ENCODE data around the gene ZFHX3. TPM values are rescaled to one million over a fixed set of nuclear protein-coding genes. Genes with fewer than 3 reads are reported as not detected.
A peak's percentile ranks its signal among the peaks of the same experiment; 100 is the strongest.

The ZFHX3 gene
- total RNA-seq, 2 donors from 2014 or later, result 0.21 to 0.22 TPM

DNA sequence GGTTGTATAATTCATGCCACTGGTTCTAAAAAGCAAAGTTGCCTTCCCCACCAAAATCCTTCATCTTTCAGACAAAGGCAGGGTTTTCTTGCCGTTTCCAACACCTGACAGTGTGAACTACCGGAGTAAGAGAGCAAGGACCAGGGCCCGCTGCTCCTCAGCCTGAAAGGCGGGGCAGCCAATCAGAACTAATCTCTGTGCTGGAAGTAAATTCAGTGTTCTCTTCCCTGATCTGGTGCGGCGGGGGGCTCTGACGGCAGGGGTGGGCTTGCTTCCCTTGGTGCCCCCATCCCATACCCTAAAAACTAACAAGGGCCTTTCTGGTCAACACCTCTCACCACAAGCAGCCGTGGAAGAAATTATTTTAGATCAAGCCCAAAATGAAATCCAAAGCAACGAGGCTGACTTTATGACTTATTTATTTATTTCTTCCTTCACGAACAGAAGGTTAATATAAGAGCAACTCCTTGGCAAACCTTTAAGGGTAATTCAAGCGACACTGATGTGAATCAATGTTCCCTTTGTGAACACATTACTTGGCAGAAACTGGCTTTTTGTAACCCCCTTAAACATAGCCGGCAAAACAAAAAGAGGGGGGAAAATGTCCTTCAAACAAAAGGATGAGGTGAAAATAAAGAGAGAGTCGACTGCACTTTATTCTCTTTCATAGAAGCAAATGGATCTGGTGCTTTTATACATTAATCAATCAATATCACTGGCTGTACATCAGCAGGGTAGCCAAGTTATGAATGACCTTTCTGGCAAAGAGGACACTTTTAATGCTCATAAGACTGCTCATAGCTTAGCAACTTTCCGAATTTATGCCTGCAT lies 189.9 kb downstream of the ZFHX3 start:
- no peak overlapping the region for H3K4me3 Mint-ChIP-seq
- H3K27me3 Mint-ChIP-seq, result peaks cover 5% of the 10 kb centered on the region
- no peak for ATAC-seq (replicated peaks)
- H3K9me3 Mint-ChIP-seq, result no peaks in the 10 kb centered on the region
- no peaks in the 10 kb centered on the region for H3K36me3 Mint-ChIP-seq (ENCODE audit: low read depth)
- no peak overlapping the region for H3K27ac Mint-ChIP-seq
- no peaks in the 10 kb centered on the region for H3K4me1 Mint-ChIP-seq

GRCh38 chr16:72856797-72857196 lies 191.1 kb downstream of the ZFHX3 start:
- peak; percentile 31 for ATAC-seq (replicated peaks)
- no peak overlapping the region for H3K4me3 Mint-ChIP-seq
- no peaks in the 10 kb centered on the region for H3K36me3 Mint-ChIP-seq (ENCODE audit: low read depth)
- H3K27me3 Mint-ChIP-seq, result peaks cover 5% of the 10 kb centered on the region
- H3K27ac Mint-ChIP-seq, result no peak overlapping the region
- no peaks in the 10 kb centered on the region for H3K9me3 Mint-ChIP-seq
- no peaks in the 10 kb centered on the region for H3K4me1 Mint-ChIP-seq

- Mint-ChIP-seq H3K27ac (no peak overlapping the region), H3K9me3 (no peaks in the 10 kb centered on the region), H3K4me1 (no peaks in the 10 kb centered on the region), H3K27me3 (no peaks in the 10 kb centered on the region), H3K4me3 (no peak overlapping the region), H3K36me3 (ENCODE audit: low read depth) (no peaks in the 10 kb centered on the region)
- ATAC-seq (replicated peaks), result no peak
These were observed 193.5 kb downstream of the ZFHX3 start for GRCh38 chr16:72854267-72854959.

DNA sequence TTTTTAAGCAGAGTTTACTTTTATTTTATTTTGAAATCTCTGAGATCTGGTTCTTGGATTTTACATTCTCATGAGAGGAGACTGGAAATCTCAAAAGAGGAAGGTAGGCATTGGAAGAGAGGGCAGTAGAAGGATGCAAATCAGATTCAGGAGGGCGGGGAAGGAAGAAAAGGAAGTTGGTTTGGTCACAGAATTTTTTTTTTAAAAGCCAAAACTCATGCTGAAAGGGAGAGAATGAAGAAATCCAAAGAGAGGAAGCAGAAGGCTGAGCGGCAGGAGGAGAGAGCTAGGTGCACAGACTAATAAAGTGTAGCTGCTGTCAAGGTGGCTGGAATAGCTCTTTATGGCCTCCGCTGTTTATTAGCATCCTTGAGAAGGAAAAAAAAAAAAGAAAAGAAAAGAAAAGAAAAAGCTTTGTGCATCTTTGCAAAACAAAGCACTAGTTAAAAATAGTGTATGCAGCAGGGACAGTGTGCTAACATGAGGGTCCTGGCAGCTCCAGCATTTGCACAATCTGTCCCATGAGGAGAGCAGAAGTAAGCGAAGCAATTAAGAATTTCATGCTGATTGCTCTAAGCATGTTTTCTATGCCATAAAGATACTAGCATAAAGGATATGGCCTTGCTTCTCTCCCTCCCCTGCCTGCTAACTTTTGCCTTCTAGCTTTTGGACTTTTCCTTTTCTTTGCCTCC lies 194.2 kb downstream of the ZFHX3 start:
- ATAC-seq (replicated peaks), result no peak
- Mint-ChIP-seq H3K4me1 (no peaks in the 10 kb centered on the region), H3K36me3 (ENCODE audit: low read depth) (no peaks in the 10 kb centered on the region), H3K27ac (no peak overlapping the region), H3K9me3 (no peaks in the 10 kb centered on the region), H3K27me3 (no peaks in the 10 kb centered on the region), H3K4me3 (no peak overlapping the region)

DNA sequence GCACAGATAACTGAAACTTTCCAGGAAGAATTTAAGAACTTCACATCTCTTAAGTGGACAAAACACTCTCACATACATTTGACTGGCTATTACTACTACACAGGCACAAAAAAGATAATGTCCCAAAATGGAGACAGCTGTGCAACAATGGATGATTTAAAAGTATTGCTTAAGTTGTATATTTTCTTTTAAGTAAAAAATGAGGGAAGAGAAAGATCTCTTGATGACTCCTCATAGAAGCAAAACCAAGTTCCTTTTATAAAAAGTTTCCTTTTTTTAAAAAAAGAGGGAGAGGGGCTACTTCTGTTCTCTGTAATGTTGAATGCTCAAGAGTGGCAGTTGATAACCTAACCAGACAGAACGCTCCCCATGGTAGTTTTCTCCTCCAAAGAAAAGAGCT lies 195.5 kb downstream of the ZFHX3 start:
- no peaks in the 10 kb centered on the region for H3K27me3 Mint-ChIP-seq
- no peak overlapping the region for H3K27ac Mint-ChIP-seq
- no peak overlapping the region for H3K4me3 Mint-ChIP-seq
- H3K36me3 Mint-ChIP-seq (ENCODE audit: low read depth), result no peaks in the 10 kb centered on the region
- ATAC-seq (replicated peaks), result no peak
- H3K4me1 Mint-ChIP-seq, result no peaks in the 10 kb centered on the region
- H3K9me3 Mint-ChIP-seq, result no peaks in the 10 kb centered on the region

GRCh38 chr16:72850853-72851252 lies 197.1 kb downstream of the ZFHX3 start:
- Mint-ChIP-seq H3K27me3 (no peaks in the 10 kb centered on the region), H3K9me3 (no peaks in the 10 kb centered on the region), H3K4me3 (no peak overlapping the region), H3K4me1 (no peaks in the 10 kb centered on the region), H3K36me3 (ENCODE audit: low read depth) (no peaks in the 10 kb centered on the region), H3K27ac (no peak overlapping the region)
- ATAC-seq (replicated peaks), result no peak

DNA sequence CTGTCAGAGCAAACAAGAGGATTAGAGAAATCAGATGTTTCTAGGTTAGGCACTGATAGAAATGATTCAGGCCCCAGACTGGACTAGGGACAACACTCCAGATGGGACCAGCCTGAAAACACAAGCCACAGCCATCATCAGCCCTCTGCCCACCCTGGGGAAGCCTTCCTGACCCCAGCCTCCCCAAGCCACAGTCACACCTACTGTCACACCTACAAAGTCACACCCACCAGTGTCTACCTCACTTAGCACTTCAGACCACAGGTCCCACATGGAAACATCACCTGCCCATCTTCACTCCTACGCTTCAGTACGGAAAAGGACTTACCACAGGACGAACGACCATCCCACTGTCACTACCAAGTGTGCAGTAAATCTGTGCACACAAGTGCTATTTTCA lies 197.9 kb downstream of the ZFHX3 start:
- Mint-ChIP-seq H3K9me3 (no peaks in the 10 kb centered on the region), H3K27me3 (peaks cover 3% of the 10 kb centered on the region), H3K4me1 (no peaks in the 10 kb centered on the region), H3K4me3 (no peak overlapping the region), H3K27ac (no peak overlapping the region), H3K36me3 (ENCODE audit: low read depth) (no peaks in the 10 kb centered on the region)
- ATAC-seq (replicated peaks), result no peak

DNA sequence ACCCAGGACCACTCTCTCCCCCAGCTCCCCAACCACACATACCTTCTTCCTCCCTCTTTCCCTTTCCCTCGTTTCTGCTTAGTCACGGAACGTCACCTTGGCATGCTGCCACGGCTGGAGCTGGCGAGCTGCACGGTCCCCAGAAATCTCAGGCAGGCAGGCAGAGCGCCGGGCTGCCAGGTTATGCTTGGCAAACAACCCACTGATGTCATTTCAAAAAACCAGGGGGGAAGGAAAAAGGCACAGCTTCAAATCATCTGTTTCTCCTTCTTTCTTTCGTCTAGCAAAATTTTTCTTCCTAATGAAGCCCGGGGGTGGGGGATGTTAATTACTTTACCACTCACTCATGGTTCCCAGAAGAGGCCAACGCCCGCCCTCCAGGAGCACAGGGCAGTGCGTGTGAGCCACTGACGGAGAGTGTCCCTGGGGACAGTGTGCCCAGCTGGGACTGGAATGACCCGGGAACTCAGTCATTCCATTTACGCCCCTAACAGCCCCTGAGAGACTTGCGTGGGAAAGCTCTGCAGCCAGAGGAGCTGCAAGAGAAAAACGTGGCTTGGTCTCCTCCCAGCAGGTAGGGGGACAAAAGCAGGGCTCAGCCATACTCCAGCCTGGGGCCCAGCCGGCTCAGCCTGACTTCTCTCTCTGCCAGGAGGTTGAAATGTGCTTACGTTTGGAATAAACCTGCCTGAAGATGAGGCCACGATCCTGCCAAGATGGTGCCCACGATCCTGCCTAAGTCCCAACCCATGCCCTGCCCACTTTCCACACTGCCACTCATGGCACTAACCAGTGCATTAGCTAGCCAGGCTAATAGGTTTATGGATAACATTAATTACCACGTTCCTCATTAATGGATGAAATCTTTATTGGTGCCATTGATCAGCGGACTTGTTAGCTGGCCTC lies 198.9 kb downstream of the ZFHX3 start:
- no peak overlapping the region for H3K4me3 Mint-ChIP-seq
- no peak overlapping the region for H3K27ac Mint-ChIP-seq
- peaks cover 4% of the 10 kb centered on the region for H3K4me1 Mint-ChIP-seq
- H3K36me3 Mint-ChIP-seq (ENCODE audit: low read depth), result no peaks in the 10 kb centered on the region
- ATAC-seq (replicated peaks), result no peak
- peaks cover 3% of the 10 kb centered on the region for H3K27me3 Mint-ChIP-seq
- no peaks in the 10 kb centered on the region for H3K9me3 Mint-ChIP-seq

DNA sequence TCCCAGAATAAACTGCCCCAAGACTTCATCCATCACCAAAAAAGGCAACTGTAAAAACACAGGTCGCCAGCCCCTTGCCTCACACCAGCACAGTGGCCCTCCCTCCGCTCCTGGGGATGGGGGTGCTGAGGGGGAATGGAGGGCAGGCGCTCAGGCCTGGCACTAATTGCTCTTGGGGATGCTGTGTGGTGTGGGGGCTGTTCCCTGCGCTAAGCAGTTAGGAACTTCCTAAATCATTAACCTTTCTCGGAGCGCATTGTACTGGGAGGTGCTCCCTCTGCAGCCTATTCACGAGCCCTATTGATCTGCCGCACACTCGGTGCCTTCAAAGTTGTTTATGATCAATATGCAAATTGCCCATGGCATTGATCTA lies 199.9 kb downstream of the ZFHX3 start:
- Mint-ChIP-seq H3K27ac (no peak overlapping the region), H3K9me3 (no peaks in the 10 kb centered on the region), H3K4me3 (no peak overlapping the region), H3K27me3 (peaks cover 3% of the 10 kb centered on the region), H3K36me3 (ENCODE audit: low read depth) (no peaks in the 10 kb centered on the region), H3K4me1 (peaks cover 6% of the 10 kb centered on the region)
- ATAC-seq (replicated peaks), result no peak

GRCh38 chr16:72847187-72848027 lies 200.5 kb downstream of the ZFHX3 start:
- no peak for ATAC-seq (replicated peaks)

DNA sequence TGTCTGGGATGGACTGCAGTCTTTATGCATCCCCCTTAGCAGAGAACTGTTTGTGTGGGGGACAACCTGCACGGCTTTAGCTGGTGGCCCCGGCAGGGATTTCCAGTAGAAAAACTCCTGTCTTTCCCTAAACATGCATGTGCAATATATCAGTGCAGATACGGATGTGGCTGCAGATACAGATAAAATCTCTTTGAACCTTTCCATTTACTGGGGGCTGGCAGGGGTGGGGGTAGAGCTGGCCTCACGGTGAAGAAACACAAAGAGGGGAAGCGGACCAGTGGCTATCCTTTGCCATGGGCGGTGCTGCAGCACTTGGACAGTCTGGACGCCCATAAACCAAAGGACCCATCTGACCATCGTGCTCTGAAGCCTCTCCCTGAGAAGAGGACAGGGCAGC lies 201.3 kb downstream of the ZFHX3 start:
- H3K27ac Mint-ChIP-seq, result no peak overlapping the region

More at GRCh38 chr16:72847187-72848027, 200.5 kb downstream of the ZFHX3 start:
- H3K4me1 Mint-ChIP-seq, result peaks cover 6% of the 10 kb centered on the region
- H3K36me3 Mint-ChIP-seq (ENCODE audit: low read depth), result no peaks in the 10 kb centered on the region
- no peak overlapping the region for H3K4me3 Mint-ChIP-seq
- H3K9me3 Mint-ChIP-seq, result no peaks in the 10 kb centered on the region
- no peak overlapping the region for H3K27ac Mint-ChIP-seq
- peaks cover 3% of the 10 kb centered on the region for H3K27me3 Mint-ChIP-seq

DNA sequence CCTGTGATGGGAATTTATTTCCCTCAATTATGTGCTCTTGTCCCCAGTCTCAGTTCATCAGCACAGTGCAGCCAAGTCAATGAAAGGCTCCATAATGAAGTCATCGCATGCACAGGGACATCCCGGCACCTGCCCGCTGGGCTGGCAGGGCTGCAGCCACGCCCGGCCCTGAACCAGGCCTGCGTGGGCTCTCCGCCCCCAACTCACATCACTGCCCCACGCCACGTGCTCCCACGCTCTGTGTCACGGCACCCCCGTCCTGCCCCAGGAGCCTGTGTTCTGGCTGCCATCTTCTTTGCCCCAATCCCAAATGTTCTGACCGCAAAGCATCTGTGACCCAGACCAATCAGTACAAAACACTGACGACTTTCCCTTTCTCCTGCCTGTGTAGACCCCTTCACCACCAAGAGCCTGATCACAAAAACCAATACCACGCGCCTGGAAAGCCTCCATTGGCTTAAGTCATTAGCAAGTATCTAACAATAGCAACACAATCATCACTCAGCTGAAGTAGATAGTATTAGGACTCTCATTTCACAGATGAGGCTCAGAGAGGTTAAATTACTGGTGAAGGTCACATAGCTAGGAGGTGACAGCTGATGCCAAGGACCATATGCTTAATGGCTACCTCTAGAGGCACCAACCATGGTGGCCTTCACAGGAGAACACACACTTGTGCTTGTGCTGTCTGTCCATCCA lies 202.5 kb downstream of the ZFHX3 start:
- Mint-ChIP-seq H3K27me3 (peaks cover 3% of the 10 kb centered on the region), H3K9me3 (no peaks in the 10 kb centered on the region), H3K4me1 (peaks cover 6% of the 10 kb centered on the region), H3K27ac (no peak overlapping the region), H3K4me3 (no peak overlapping the region), H3K36me3 (ENCODE audit: low read depth) (no peaks in the 10 kb centered on the region)
- ATAC-seq (replicated peaks), result no peak

More for the DNA sequence above, 201.3 kb downstream of the ZFHX3 start:
- peaks cover 3% of the 10 kb centered on the region for H3K27me3 Mint-ChIP-seq
- no peak for ATAC-seq (replicated peaks)
- no peak overlapping the region for H3K4me3 Mint-ChIP-seq
- no peaks in the 10 kb centered on the region for H3K36me3 Mint-ChIP-seq (ENCODE audit: low read depth)
- H3K9me3 Mint-ChIP-seq, result no peaks in the 10 kb centered on the region
- H3K4me1 Mint-ChIP-seq, result peaks cover 6% of the 10 kb centered on the region
